ENCODE results near the gene CLDN18.

CLDN18 gene

DNA sequence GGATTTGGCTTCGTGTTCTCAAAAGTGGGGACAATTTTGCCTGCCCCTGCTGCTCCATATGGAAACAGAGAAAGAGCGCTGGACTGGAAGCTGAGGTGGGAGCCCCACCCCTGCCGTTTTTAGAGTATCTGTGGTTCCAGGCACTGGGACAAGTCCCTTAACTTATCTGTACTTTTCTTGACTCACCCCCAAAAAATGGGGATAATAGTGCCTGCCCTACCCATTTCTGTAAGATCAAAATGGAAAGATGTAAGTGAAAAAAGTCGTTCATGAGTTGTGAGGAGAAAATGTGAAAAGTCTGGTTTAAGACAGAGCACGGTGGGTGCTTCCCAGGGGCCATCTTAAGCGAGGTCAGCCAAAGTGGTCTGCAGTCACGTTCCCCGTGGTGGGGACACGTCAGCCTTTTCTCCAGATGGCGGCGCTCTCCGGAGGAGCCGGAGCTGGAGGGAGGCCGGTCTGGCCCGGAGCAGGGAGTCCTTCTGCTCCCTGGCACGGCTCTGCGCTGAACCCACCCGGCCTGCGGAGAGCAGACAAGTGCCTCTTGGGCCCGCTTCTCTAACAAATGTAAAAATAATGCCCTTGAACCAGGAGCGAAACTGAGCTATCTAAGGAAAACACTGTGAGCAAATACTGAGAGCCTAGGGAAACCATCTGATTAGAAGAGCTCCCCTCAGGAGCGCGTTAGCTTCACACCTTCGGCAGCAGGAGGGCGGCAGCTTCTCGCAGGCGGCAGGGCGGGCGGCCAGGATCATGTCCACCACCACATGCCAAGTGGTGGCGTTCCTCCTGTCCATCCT lies at the start of gene CLDN18:
CLDN18 (plus strand) TSS at position 690 of the 797 bp plus-strand sequence; CDS start at position 751, 61 bp downstream.
- ATAC-seq: no peak
- H3K36me3 Mint-ChIP-seq (ENCODE audit: low read depth): no peaks in the 10 kb centered on the region

DNA sequence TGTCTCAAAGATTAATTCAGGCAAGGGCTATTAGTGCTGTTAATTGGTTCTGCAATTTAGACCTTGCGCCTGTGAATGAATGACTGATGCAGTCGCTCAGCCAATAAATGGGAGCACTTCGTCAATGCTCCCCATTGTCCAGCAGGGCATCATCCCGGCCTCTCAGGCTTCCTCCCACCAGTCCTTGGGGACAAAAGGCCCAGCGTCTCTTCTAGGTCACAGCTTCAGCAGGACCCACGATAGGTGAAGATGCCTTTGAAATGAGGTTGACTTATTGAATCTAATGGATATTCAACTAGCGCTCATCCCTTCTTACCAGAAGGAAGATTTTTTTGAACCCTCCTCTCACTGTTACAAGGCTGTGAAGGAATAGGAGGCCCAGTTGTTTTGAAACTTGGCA lies 47.7 kb upstream of the CLDN18 start:
- DNase-seq: no peak
- no peaks in the 10 kb centered on the region for H3K9me3 Mint-ChIP-seq

More for the DNA sequence above, at the start of gene CLDN18:
- Mint-ChIP-seq H3K9me3 (no peaks in the 10 kb centered on the region), H3K27ac (no peak within 1 kb of the TSS), H3K27me3 (peaks cover 4% of the 10 kb centered on the region), H3K4me3 (no peak within 1 kb of the TSS), H3K4me1 (no peaks in the 10 kb centered on the region)
- DNase-seq: no peak

DNA sequence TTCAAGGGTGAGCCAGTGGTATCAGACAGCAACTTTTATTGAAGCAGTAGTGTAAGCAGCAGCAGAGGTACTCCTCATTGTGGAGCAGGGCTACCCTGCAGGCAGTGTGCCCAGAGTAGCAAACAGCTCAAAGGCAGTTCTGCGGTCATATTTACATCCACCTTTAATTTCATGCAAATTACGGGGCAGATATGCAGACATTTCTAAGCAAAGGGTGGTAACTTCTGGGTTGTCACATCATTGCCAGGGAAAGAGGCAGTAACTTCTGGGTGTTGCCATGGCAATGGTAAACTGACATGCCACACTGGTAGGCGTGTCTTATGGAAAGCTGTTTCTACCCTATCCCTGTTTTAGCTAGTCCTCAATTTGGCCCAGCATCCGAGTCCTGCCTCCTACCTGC lies 46.5 kb upstream of the CLDN18 start:
- DNase-seq (no peak), ATAC-seq (no peak)
- Mint-ChIP-seq H3K36me3 (ENCODE audit: low read depth) (no peaks in the 10 kb centered on the region), H3K4me1 (no peaks in the 10 kb centered on the region), H3K9me3 (no peaks in the 10 kb centered on the region), H3K4me3 (no peak overlapping the region), H3K27ac (no peak overlapping the region), H3K27me3 (peaks cover 4% of the 10 kb centered on the region)

More for the DNA sequence above, 47.7 kb upstream of the CLDN18 start:
- Mint-ChIP-seq H3K27ac (no peak overlapping the region), H3K36me3 (ENCODE audit: low read depth) (no peaks in the 10 kb centered on the region), H3K4me3 (no peak overlapping the region), H3K4me1 (no peaks in the 10 kb centered on the region), H3K27me3 (peaks cover 9% of the 10 kb centered on the region)
- no peak for ATAC-seq

GRCh38 chr3:137970914-137971831 lies 38.8 kb upstream of the CLDN18 start:
- Mint-ChIP-seq H3K9me3 (no peaks in the 10 kb centered on the region), H3K4me1 (no peaks in the 10 kb centered on the region), H3K36me3 (ENCODE audit: low read depth) (no peaks in the 10 kb centered on the region), H3K4me3 (no peak overlapping the region), H3K27me3 (peaks cover 14% of the 10 kb centered on the region), H3K27ac (no peak overlapping the region)
- ATAC-seq (peak; percentile 80), DNase-seq (peak; percentile 66)

DNA sequence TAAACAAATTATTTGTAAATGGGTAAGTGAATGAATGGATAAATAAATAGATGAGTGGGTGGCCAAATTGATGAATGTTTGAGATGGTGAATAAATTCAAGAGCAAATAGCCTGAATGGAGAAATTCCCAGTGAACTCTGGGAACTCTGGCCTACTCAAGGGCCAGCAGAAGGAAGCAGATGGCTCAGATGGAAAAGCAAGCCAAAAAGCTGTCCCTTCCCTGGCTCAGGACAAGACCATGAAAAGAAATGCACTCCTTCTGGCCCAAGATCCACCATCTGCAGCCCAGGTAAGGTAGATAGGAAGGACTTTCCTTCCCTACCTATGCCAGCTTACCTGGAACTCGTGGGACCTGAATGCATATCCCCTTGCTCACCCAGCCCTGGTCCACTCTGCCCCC lies 37.6 kb upstream of the CLDN18 start:
- ATAC-seq: no peak
- H3K9me3 Mint-ChIP-seq: no peaks in the 10 kb centered on the region
- H3K4me1 Mint-ChIP-seq: no peaks in the 10 kb centered on the region
- no peak overlapping the region for H3K27ac Mint-ChIP-seq
- peaks cover 18% of the 10 kb centered on the region for H3K27me3 Mint-ChIP-seq
- DNase-seq: no peak
- H3K4me3 Mint-ChIP-seq: no peak overlapping the region
- no peaks in the 10 kb centered on the region for H3K36me3 Mint-ChIP-seq (ENCODE audit: low read depth)

GRCh38 chr3:137978328-137978727 lies 31.6 kb upstream of the CLDN18 start:
- Mint-ChIP-seq H3K4me3 (no peak overlapping the region), H3K36me3 (ENCODE audit: low read depth) (no peaks in the 10 kb centered on the region), H3K4me1 (no peaks in the 10 kb centered on the region), H3K27ac (no peak overlapping the region), H3K9me3 (no peaks in the 10 kb centered on the region), H3K27me3 (peaks cover 9% of the 10 kb centered on the region)
- DNase-seq: no peak
- ATAC-seq: no peak

- ATAC-seq (no peak), DNase-seq (no peak)
- H3K4me1 Mint-ChIP-seq: peaks cover 3% of the 10 kb centered on the region
- H3K27me3 Mint-ChIP-seq: no peaks in the 10 kb centered on the region
- no peak overlapping the region for H3K4me3 Mint-ChIP-seq
- H3K36me3 Mint-ChIP-seq (ENCODE audit: low read depth): no peaks in the 10 kb centered on the region
- H3K27ac Mint-ChIP-seq: no peak overlapping the region
- no peaks in the 10 kb centered on the region for H3K9me3 Mint-ChIP-seq
These were observed 22.2 kb upstream of the CLDN18 start for GRCh38 chr3:137987723-137988122.

DNA sequence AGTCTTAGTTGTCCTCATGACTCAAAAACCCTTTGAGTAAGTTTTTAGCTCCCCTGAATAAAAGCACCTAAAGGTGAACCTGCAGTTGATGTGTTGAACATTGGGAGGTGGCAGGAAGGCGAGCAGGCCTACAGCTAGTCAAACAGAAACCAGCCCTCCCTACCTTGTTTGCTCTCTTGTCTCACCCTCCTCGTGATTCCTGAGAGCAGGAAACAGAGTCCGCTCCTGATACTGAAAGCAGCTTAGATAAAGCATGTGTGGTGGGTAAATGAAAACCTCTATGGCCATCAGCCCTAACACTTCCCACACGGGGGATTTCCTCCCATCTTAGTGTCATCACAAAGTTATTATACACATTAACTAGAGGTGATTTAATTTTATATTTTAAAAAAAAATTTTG lies 21.8 kb upstream of the CLDN18 start:
- Mint-ChIP-seq H3K27ac (no peak overlapping the region), H3K36me3 (ENCODE audit: low read depth) (no peaks in the 10 kb centered on the region), H3K4me1 (peaks cover 3% of the 10 kb centered on the region), H3K9me3 (peaks cover under 1% of the 10 kb centered on the region), H3K27me3 (no peaks in the 10 kb centered on the region), H3K4me3 (no peak overlapping the region)
- ATAC-seq (peak; percentile 70), DNase-seq (no peak)

DNA sequence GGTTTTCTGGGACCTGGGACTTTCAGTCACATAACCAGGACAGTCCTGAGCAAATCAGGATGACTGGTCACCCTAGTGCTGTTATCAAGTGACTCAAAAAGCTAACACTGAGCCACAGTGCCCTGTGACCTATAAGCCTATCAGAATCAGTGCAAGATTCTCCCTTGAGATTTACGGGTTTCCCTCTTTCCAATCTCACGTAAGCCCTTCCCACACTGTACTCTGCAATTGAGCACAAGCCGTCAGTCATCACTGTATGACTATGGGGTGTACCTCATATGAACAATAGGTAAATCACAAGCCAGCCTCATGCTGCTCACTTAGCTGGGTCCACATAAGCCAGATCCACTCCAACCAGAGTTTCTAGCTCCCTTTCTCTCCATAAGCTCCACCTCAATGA lies 21.0 kb upstream of the CLDN18 start:
- no peaks in the 10 kb centered on the region for H3K27me3 Mint-ChIP-seq
- H3K36me3 Mint-ChIP-seq (ENCODE audit: low read depth): no peaks in the 10 kb centered on the region
- no peak for DNase-seq
- no peak overlapping the region for H3K27ac Mint-ChIP-seq
- H3K4me3 Mint-ChIP-seq: no peak overlapping the region
- peak; percentile 76 for ATAC-seq
- peaks cover 9% of the 10 kb centered on the region for H3K9me3 Mint-ChIP-seq
- H3K4me1 Mint-ChIP-seq: peaks cover 3% of the 10 kb centered on the region

GRCh38 chr3:137990427-137990826 lies 19.5 kb upstream of the CLDN18 start:
- no peak for ATAC-seq
- H3K4me1 Mint-ChIP-seq: peaks cover 3% of the 10 kb centered on the region
- H3K27ac Mint-ChIP-seq: no peak overlapping the region

GRCh38 chr3:137992592-137992991 lies 17.4 kb upstream of the CLDN18 start:
- ATAC-seq (peak; percentile 31), DNase-seq (no peak)
- Mint-ChIP-seq H3K36me3 (ENCODE audit: low read depth) (no peaks in the 10 kb centered on the region), H3K27me3 (peaks cover 7% of the 10 kb centered on the region), H3K9me3 (peaks cover 19% of the 10 kb centered on the region), H3K27ac (no peak overlapping the region), H3K4me3 (no peak overlapping the region), H3K4me1 (peaks cover 3% of the 10 kb centered on the region)

More at GRCh38 chr3:137990427-137990826, 19.5 kb upstream of the CLDN18 start:
- DNase-seq: no peak
- peaks cover 2% of the 10 kb centered on the region for H3K27me3 Mint-ChIP-seq
- no peaks in the 10 kb centered on the region for H3K36me3 Mint-ChIP-seq (ENCODE audit: low read depth)
- peaks cover 15% of the 10 kb centered on the region for H3K9me3 Mint-ChIP-seq
- no peak overlapping the region for H3K4me3 Mint-ChIP-seq

GRCh38 chr3:137998121-137999042 lies 11.6 kb upstream of the CLDN18 start:
- no peaks in the 10 kb centered on the region for H3K36me3 Mint-ChIP-seq (ENCODE audit: low read depth)

GRCh38 chr3:138003069-138003468 lies 6.9 kb upstream of the CLDN18 start:
- Mint-ChIP-seq H3K4me1 (no peaks in the 10 kb centered on the region), H3K27me3 (peaks cover 14% of the 10 kb centered on the region), H3K4me3 (no peak overlapping the region), H3K9me3 (no peaks in the 10 kb centered on the region), H3K27ac (no peak overlapping the region), H3K36me3 (ENCODE audit: low read depth) (no peaks in the 10 kb centered on the region)
- no peak for DNase-seq
- ATAC-seq: no peak

More at GRCh38 chr3:137998121-137999042, 11.6 kb upstream of the CLDN18 start:
- ATAC-seq (no peak), DNase-seq (no peak)
- no peak overlapping the region for H3K4me3 Mint-ChIP-seq
- no peak overlapping the region for H3K27ac Mint-ChIP-seq
- peaks cover 21% of the 10 kb centered on the region for H3K27me3 Mint-ChIP-seq
- no peaks in the 10 kb centered on the region for H3K4me1 Mint-ChIP-seq
- H3K9me3 Mint-ChIP-seq: peaks cover 16% of the 10 kb centered on the region

DNA sequence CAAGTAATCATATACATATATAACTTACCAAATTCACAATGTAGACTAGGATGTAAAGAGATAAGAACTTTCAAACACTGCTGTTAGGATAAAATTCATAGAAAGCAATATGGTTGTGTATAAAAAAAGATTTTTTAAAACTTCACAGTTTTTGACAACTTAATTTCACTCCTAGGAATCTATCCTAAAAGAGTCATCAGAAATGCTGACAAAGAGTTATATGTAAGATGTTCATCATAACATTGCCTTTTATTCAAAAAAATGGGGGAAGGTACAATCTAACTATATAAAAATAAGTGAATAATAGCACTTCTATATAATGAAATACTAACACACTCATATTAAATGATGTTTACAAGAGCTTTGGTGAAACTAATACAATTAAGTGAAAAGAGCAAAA lies 4.3 kb upstream of the CLDN18 start:
- DNase-seq (no peak), ATAC-seq (no peak)
- Mint-ChIP-seq H3K27me3 (peaks cover 2% of the 10 kb centered on the region), H3K4me1 (no peaks in the 10 kb centered on the region), H3K36me3 (ENCODE audit: low read depth) (no peaks in the 10 kb centered on the region), H3K9me3 (no peaks in the 10 kb centered on the region), H3K4me3 (no peak overlapping the region), H3K27ac (no peak overlapping the region)
